HG03159 (cell line): ENCODE measurements around the gene ZBTB9.

ENCODE experiments used
- ATAC-seq: cut with Tn5 transposase; IDR thresholded peaks from one replicate; pipeline ENCODE4 v1.9.1; 2021; ENCODE audit warnings: mild to moderate bottlenecking, moderate library complexity; ENCODE audit not compliant: unreplicated experiment

ZBTB9 gene, protein sequence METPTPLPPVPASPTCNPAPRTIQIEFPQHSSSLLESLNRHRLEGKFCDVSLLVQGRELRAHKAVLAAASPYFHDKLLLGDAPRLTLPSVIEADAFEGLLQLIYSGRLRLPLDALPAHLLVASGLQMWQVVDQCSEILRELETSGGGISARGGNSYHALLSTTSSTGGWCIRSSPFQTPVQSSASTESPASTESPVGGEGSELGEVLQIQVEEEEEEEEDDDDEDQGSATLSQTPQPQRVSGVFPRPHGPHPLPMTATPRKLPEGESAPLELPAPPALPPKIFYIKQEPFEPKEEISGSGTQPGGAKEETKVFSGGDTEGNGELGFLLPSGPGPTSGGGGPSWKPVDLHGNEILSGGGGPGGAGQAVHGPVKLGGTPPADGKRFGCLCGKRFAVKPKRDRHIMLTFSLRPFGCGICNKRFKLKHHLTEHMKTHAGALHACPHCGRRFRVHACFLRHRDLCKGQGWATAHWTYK

DNA sequence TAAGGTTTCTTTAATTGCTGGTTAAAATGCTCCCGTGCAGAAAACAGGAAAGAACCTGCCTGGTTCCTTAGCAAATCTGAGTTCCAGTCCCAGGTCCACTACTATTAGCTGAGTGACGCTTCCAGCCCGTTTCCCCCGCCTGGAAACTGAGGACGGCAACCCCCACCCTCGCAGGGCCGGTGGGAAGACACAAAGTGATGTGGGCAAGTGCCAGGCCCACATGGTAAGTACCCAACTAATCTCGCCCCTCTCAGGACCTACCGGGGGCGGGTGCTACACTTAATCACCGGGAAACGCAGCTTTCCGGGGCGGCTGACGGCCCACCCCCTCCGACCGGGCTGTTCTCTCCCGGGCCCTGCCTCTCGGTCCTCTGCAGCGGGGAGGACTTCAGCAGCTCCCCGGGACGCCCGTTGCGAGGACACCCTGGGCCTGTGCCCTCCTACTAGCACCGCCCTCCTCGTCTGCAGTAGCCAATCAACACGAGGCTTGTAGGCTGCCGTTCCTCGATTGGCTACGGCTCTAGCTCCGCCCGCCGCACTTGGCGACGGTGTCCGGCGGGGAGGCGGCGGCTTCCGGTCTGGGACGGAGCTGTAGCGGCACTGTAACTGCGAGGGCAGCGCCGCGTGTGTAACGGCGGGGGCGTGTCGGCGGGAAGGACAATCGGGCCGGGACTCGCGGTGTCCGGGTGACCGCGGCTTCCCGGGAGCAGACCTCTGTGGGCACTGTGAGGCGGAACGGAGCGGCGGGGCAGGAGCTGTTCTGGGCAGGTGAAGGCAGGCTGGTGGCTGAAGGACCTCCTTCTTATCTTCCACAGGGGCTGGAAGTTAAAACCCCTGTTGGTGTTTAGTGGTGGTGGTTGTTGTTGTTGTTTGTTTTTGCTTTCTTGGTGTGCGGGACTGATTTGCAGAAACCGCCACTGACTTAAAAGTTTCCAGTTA lies at the start of gene ZBTB9:
Gene ZBTB9, plus strand, starts transcription at position 568 of the 938 bp plus-strand sequence. CDS start 525 bp downstream, outside the sequence.
- ATAC-seq = peak; percentile 96

DNA sequence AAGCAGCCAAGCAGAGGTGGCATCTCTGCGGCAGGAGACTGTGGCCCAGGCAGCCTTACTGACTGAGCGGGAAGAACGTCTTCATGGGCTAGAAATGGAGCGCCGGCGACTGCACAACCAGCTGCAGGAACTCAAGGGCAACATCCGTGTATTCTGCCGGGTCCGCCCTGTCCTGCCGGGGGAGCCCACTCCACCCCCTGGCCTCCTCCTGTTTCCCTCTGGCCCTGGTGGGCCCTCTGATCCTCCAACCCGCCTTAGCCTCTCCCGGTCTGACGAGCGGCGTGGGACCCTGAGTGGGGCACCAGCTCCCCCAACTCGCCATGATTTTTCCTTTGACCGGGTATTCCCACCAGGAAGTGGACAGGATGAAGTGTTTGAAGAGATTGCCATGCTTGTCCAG lies 49.5 kb upstream of the ZBTB9 start:
- no peak for ATAC-seq

DNA sequence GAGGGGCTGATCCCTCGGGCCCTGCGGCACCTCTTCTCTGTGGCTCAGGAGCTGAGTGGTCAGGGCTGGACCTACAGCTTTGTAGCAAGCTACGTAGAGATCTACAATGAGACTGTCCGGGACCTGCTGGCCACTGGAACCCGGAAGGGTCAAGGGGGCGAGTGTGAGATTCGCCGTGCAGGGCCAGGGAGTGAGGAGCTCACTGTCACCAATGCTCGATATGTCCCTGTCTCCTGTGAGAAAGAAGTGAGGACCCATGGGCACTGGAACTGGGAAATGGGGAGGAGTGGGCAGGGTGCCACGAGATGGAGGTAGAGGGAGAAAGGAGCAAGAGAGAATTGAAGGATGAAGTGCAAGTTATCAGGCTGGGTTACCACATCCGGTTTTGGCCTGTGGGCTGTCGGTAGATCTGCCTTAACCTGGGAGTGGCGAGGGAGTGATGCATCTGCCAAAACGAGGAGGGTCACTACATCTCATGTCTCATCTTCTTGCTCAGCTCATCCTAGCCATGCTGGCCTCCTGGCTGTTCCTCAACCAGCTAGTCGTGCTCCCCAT lies 48.9 kb upstream of the ZBTB9 start:
- ATAC-seq = no peak

DNA sequence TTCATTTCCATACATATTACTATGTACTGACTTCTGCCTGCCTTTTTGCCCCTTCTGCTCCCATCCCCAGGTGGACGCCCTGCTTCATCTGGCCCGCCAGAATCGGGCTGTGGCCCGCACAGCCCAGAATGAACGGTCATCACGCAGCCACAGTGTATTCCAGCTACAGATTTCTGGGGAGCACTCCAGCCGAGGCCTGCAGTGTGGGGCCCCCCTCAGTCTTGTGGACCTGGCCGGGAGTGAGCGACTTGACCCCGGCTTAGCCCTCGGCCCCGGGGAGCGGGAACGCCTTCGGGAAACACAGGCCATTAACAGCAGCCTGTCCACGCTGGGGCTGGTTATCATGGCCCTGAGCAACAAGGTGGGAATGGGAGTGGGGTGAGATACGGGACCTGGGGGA lies 48.2 kb upstream of the ZBTB9 start:
- ATAC-seq = no peak

DNA sequence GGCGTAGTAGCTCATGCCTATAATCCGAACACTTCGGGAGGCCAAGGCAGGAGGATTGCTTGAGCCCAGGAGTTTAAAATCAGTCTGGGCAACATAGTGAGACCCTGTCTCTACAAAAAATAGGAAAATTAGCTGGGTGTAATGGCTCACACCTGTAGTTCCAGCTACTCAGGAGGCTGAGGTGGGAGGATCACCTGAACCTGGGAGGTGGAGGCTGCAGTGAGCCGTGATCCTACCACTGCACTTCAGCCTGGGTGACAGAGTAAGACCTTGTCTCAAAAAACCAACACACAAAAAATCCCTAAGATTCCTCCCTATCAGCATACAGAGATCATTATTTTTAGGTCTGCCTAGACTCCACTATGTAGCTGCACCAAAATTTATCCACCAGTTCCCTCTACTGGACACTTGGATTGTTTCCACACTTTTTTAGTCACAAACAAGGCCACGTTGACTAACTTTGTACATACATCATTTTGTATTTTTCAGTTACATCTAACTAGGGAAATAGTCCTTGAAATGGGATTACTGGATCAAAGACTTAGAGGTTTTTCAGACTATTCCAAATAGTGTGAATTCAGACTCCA lies 47.2 kb upstream of the ZBTB9 start:
- no peak for ATAC-seq

DNA sequence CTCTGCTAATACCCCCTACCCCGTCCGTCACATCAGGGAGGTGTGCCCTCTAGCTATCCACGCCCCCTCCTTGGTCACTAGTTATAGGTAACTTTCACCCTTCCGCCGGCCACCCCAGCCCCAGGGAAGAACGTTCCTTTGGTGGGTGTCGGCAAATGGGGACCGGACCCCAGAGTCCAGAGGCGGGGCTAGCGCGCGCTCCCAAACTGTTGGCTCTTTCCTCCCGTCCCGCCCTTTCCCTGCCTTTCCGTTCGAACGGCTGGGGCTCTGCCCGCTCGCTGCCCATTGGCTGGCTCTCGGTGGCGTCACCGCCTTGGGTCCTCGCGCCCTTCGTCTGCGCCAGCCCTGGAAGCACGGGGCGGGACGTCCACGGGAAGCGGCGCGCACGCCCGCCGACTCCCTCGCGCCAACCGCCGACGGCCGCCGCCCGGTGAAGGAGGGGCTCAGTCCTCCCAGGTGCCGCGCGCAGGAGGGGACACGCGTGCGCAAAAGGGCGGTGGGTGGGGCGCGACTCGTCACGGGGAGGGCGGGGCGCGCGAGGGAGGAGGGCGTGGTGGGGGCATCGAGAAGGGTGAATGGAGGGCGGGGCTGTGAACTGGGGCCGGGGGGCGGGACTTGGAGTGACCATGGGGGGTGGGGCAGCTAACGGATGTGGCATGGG lies 44.2 kb upstream of the ZBTB9 start:
- peak; percentile 83 for ATAC-seq

DNA sequence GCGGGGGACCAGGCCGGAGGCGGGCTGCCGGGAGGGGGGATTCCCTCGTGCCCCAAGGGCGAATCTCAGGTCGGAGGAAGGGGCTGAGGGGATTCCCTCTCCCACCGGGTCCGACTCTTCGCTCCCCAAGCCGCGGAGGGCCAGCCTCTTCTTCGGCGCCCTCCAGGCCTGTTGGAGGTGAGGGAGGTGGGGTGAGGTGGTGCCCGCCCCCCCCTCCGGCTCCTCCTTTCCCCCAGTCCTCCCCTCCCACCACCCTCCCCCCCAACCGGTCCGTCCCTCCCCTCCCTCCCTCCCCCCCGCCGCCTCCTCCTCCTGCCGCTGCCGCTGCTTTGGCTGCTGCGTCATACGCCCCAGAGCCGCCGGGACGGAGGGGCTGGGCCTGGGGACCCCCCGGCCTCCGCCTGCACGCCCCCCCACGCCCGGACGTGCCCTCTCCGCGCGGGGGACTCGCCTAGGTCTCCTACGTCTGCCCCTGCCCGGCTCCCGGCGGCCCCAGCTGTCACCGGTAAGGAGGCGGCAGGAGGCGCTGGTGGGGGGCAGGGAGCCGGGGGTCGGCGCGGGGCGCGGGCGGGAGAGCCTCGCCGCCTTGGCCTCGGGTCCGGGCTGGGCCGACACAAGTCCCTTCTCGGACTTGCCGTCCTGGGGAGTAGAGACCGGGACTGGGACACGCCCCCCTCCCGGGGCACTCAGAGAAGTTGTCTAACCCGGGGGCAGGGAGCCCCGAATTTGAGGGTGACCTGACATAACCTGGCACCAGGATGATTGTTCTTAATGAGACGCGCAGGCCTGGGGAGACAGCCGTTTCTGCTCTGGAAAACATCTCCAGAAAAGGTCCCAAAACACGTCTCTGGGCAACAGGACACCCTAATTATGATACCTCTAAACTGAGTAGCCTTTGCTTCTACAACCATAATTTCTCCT lies 43.4 kb upstream of the ZBTB9 start, which contains the start of gene PHF1:
Gene PHF1, plus strand, starts transcription at position 304 of the 921 bp plus-strand sequence. CDS start 1,250 bp downstream, outside the sequence.
- ATAC-seq = peak; percentile 23

DNA sequence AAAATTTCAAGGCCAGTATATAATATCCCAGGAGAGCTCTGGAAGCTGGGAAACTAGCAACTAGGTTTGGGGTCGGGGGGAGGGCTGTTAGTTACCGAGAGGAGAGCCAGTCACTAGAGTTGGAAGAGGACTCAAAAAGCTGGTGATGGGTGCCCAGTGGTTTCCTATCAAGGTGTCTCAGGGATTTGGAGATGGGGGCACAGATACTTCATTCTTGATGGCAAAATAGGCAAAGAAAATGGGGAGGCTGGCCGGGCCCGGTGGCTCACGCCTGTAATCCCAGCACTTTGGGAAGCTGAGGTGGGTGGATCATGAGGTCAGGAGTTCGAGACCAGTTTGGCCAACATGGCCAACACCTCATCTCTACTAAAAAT lies 42.8 kb upstream of the ZBTB9 start:
- no peak for ATAC-seq

DNA sequence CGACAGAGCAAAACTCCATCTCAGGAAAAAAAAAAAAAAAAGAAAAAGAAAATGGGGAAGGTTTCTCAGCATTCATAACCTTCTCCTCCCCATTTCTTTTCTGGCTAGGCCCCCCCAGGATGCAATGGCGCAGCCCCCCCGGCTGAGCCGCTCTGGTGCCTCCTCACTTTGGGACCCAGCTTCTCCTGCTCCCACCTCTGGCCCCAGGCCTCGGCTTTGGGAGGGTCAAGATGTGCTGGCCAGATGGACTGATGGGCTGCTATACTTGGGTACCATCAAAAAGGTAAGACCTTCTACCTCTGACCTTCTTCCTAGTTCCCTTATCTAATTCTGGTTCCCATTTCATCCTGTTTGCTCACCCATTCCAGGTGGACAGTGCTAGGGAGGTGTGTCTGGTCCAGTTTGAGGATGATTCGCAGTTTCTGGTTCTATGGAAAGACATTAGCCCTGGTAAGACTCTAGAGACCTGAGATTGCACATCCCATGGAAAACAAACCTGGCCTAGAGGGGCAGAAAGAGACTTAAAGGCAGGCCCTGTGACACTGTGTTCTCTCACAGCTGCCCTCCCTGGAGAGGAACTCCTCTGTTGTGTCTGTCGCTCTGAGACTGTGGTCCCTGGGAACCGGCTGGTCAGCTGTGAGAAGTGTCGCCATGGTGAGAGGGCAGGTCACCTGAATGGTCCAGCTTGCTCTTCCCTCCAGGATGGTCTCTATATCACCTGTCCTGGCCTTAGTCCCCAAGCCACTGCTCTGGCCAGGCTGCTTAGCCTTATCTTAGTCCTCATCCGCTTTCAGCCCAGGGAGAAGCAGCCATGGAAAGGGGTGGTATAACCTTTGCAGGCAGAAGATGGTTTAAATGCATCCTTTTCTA lies 42.0 kb upstream of the ZBTB9 start:
- no peak for ATAC-seq

DNA sequence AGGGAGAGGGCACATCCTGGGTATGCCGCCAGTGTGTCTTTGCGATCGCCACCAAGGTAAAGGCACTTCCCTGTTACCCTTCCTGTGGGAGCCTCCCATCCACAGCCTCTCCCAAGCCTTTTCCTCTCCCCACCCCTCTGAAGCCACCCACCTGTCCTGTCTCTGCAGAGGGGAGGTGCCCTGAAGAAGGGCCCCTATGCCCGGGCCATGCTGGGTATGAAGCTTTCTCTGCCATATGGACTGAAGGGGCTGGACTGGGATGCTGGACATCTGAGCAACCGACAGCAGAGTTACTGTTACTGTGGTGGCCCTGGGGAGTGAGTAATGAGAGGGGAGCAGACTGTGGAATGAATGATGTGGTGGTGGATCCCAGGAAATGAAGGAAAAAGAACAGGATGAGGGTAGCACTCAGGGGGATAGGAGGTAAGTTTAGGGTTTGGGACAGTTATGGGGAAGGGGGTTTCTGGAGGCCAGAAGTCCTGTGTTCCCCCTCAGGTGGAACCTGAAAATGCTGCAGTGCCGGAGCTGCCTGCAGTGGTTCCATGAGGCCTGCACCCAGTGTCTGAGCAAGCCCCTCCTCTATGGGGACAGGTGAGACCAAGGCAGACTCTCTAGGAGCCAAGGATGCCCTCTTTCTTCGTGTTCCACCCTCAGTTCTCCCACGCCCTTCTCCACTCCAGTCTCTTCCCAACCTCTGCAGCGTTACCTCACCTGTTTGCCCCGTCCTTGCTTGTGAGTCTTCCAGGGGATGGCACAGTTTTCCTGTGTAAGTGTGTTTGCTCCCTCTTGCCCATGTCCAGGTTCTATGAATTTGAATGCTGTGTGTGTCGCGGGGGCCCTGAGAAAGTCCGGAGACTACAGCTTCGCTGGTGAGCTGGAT lies 40.9 kb upstream of the ZBTB9 start:
- ATAC-seq = no peak

DNA sequence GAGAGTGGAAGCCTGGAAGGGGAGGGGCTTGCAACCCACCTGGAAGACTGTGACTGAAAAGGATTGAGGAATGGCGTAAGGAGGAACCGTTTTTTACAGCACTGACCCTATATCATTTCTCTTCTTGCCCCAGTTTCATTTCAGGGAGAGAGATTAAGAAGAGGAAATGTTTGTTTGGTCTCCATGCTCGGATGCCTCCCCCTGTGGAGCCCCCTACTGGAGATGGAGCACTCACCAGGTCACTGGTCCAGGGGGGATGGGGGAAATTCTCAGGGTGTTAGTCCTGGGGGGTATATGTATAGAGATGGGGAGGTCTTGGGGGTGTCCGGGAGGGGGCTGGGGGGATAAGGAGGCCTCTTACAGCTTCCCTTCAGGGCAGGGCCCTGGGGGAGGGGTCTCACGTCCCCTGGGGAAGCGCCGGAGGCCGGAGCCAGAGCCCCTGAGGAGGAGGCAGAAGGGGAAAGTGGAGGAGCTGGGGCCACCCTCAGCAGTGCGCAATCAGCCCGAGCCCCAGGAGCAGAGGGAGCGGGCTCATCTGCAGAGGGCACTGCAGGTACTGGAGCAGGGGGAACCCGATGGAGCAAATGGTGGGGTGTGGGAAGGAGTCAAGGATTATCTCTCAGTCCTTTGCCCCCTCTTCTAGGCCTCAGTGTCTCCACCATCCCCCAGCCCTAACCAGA lies 39.6 kb upstream of the ZBTB9 start:
- no peak for ATAC-seq

DNA sequence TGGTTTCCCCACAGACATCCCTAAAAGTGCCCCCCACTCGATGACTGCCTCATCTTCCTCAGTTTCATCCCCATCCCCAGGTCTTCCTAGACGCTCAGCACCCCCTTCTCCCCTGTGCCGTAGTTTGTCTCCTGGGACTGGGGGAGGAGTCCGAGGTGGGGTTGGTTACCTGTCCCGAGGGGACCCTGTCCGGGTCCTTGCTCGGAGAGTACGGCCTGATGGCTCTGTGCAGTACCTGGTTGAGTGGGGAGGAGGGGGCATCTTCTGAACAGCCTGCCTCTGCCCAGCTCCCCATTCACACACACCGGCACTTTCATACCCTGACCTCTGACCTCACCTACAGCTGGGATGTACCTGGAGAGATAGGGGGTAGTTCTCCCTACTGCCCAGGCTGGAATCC lies 38.5 kb upstream of the ZBTB9 start:
- ATAC-seq = no peak

DNA sequence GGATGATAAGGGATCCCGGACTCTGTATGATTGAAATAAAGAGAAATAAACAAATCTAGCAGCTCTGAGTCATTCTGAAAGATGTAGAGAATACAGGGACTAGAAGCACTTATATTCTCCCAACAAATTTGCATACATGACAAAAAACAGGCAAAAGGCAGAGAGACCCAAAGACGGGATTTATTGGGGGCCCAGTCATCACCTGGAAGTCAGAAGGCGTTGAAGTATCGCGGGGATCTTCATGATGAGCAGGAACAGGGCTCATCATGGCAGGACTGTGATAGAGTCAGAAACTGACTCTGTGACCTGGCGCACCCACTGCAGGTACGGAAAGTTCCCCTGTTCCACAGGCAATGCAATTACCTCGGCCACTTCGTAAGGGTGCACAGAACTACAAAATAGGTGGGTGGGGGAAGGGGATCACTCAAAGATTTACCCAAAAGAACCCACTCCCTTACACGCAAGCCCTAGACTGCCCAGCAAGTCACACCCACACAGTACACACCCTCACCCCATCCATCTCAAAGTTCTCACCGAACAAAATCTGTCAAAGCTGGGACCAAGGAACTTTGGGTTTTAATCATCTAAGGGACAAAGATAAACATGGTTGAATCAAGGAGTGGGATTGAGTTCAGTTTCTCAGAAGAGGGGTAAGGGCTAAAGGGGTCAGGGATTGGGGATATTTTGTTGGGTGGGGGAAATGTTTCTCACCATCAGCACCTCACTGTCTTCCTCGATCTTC lies 37.8 kb upstream of the ZBTB9 start:
- no peak for ATAC-seq

DNA sequence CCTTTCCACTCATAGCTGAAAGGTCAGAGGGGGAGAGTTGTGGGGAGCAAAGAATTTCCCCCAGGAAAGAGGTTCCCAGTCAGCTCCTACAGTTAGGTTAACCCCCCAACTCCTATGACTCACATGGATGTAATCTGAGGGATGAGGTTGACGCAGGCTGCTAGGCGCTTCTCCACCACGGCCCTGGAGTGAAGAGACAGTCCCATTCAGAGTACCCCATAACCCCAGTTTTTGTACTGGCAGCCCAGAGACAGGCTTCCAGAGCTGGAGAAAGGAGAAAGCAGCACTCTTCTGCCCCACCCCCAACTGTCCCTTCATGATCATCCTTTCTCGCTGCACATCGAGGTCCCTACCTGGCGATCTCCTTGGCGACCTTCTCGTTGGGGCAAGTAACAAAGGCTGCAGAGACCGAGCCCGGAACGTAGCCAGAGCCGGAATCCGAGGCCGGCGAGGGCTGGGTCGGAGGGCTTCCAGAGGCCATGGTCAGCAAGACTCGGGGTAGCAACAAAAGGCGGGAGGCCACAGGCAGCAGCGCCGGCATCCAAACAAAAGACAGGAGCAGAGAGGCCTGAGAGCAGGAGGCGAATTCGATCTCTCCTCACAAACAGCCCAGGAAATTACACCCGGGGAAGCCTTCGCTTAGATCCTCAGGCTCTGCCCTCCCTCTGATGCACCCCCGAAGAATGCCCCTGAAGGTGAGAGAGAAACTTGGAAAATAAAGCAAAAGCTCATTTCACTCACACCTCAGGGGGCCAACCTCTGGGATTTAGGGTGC lies 37.1 kb upstream of the ZBTB9 start:
- ATAC-seq = peak; percentile 0

DNA sequence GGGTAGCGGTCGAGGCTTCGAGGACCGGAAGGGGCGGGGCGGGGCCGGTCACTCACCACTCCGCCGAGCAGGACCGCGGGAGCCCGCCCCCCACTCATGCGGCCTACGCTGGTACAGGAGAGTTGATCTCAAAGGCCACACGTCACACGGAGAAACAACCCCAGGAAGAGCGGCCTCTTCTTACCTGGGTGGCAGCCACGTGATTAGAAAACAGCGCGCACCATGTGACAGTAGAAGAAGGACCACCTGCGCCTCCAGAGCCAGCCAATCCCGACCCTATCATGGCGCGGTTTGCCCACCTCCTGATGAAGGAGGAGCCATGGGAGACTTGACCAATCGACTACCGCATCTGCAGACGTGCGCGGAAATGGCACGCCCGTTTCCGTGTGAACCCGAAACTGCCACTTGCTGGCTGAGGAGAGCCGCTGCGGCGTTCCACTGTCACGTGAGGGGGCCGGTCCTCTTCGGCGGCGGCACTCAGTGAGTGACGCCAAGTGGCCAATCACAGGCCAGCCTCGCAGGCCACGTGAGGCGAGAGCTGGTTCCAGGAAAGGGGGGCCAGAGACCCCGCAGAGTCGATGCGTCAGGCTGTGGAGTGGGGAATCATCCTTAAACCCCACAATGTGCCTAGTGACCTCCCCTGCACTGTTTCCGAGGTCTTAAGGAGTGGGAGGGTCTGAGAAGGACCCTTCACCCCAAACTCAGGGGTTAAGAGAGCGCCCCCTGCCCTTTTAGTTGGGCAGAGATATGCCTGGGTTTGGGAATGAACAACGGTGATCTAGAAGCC lies 36.3 kb upstream of the ZBTB9 start, which contains the start of gene CUTA:
Gene CUTA, minus strand, starts transcription at position 205 of the 787 bp plus-strand sequence. Its CDS starts 107 bp downstream, at position 98.
- peak; percentile 77 for ATAC-seq
